ENCODE data around the gene BNC2.

BNC2 gene

GRCh38 chr9:16563446-16563845, 307.0 kb downstream of the BNC2 start:
- in situ Hi-C loops (cut with HindIII; ENCODE audit: low pct_ligation_motif_present, low sequenced_read_pairs), result no loop called here
- no peak for DNase-seq
- TF ChIP-seq CTCF (IDR thresholded peaks at IDR 0.05; ENCODE audit: low read depth, low read length, missing control alignments), result no peak
- Histone ChIP-seq H3K27ac (no peak overlapping the region), H3K4me3 (ENCODE audit: low read depth, low read length) (no peak overlapping the region), H3K27me3 (replicated peaks) (no peaks in the 10 kb centered on the region), H3K36me3 (replicated peaks) (no peaks in the 10 kb centered on the region)

- TF ChIP-seq CTCF (IDR thresholded peaks at IDR 0.05; ENCODE audit: low read depth, low read length, missing control alignments), result no peak
- in situ Hi-C loops (cut with HindIII; ENCODE audit: low pct_ligation_motif_present, low sequenced_read_pairs), result no loop called here
Measured at GRCh38 chr9:16561121-16561520, 309.3 kb downstream of the BNC2 start.

GRCh38 chr9:16559418-16560188, 310.9 kb downstream of the BNC2 start:
- in situ Hi-C loops (cut with HindIII; ENCODE audit: low pct_ligation_motif_present, low sequenced_read_pairs), result no loop called here
- TF ChIP-seq CTCF (IDR thresholded peaks at IDR 0.05; ENCODE audit: low read depth, low read length, missing control alignments), result no peak
- DNase-seq, result no peak
- no peak overlapping the region for H3K4me3 ChIP-seq (ENCODE audit: low read depth, low read length)
- H3K36me3 ChIP-seq (replicated peaks), result no peaks in the 10 kb centered on the region
- no peaks in the 10 kb centered on the region for H3K27me3 ChIP-seq (replicated peaks)
- no peak overlapping the region for H3K27ac ChIP-seq

More at GRCh38 chr9:16561121-16561520, 309.3 kb downstream of the BNC2 start:
- no peaks in the 10 kb centered on the region for H3K36me3 ChIP-seq (replicated peaks)
- no peak overlapping the region for H3K4me3 ChIP-seq (ENCODE audit: low read depth, low read length)
- no peak overlapping the region for H3K27ac ChIP-seq
- no peaks in the 10 kb centered on the region for H3K27me3 ChIP-seq (replicated peaks)
- peak; percentile 27 for DNase-seq

- Histone ChIP-seq H3K27me3 (replicated peaks) (no peaks in the 10 kb centered on the region), H3K36me3 (replicated peaks) (peaks cover 5% of the 10 kb centered on the region), H3K27ac (no peak overlapping the region), H3K4me3 (ENCODE audit: low read depth, low read length) (no peak overlapping the region)
- TF ChIP-seq CTCF (IDR thresholded peaks at IDR 0.05; ENCODE audit: low read depth, low read length, missing control alignments), result no peak
- no peak for DNase-seq
- in situ Hi-C loops (cut with HindIII; ENCODE audit: low pct_ligation_motif_present, low sequenced_read_pairs), result no loop called here
Measured at GRCh38 chr9:16555802-16556201, 314.7 kb downstream of the BNC2 start.

GRCh38 chr9:16553869-16554540, 316.5 kb downstream of the BNC2 start:
- no peak for DNase-seq
- no peak overlapping the region for H3K27ac ChIP-seq
- no peak for TF ChIP-seq CTCF (IDR thresholded peaks at IDR 0.05; ENCODE audit: low read depth, low read length, missing control alignments)
- no peaks in the 10 kb centered on the region for H3K27me3 ChIP-seq (replicated peaks)
- H3K4me3 ChIP-seq (ENCODE audit: low read depth, low read length), result no peak overlapping the region
- in situ Hi-C loops (cut with HindIII; ENCODE audit: low pct_ligation_motif_present, low sequenced_read_pairs), result no loop called here
- H3K36me3 ChIP-seq (replicated peaks), result peaks cover 5% of the 10 kb centered on the region
